SK-N-MC (cell line): ENCODE data around the gene MAML2.

Source experiments
- EZH2 ChIP-seq: fragments of 200-600 bp; sonication (generic); IDR thresholded peaks from one replicate; pipeline ENCODE4 v1.6.1; 2017; ENCODE audit warnings: antibody characterized with exemption
- FOXP2 ChIP-seq: optimal IDR thresholded peaks from 2 replicates; pipeline ENCODE3; 2011; ENCODE audit warnings: mild to moderate bottlenecking, moderate library complexity; ENCODE audit not compliant: insufficient read depth; ENCODE audit errors: extremely low read length, control extremely low read depth
- POLR2AphosphoS5 ChIP-seq: IDR thresholded peaks from 2 replicates; pipeline ENCODE4 v1.6.1; 2012; ENCODE audit warnings: mild to moderate bottlenecking, low read depth, low read length, borderline replicate concordance

DNA sequence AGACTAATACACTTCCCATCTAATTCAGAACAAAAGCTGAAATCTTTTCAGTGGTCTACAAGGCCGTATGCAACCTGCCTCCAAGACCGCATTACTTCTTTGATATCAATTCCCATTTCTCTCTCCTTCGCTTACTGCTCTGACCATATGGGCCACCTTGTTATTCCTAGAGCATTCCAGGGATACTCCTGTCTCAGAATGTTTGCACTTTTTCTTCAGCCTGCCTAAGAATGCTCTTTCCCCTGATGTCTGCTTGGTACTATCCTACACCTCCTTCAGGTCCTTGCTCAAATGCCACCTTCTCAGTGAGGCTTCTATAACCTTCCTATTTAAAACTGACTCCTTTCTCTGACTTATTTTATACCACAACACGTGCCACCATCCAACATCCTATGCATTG lies 71.2 kb downstream of the MAML2 start:
- no peak for TF ChIP-seq POLR2AphosphoS5
- TF ChIP-seq EZH2 = no peak
- no peak for TF ChIP-seq FOXP2
